HEK293 (cell line): ENCODE measurements around the gene CDC42BPA.

Experiments used
- CTCF ChIA-PET: fragments of 350-600 bp; formaldehyde crosslinking; extraction: SDS; loops from one replicate; lab custom pipeline; 2021; ENCODE audit warnings: antibody characterized with exemption; lab: Yijun Ruan, JAX
- POLR2A ChIA-PET: fragments of 300-600 bp; formaldehyde crosslinking; extraction: SDS; loops from one replicate; lab custom pipeline; 2020; ENCODE audit warnings: antibody characterized with exemption, inconsistent platforms; lab: Yijun Ruan, JAX
- H3K27ac ChIP-seq: fragments of 200-500 bp; sonication (Bioruptor generic); 2 replicates; pipeline ENCODE4 v1.5.1; 2014; ENCODE audit warnings: low read depth, low read length, control low read depth, inconsistent platforms; ENCODE audit errors: extremely low read depth
- H3K36me3 ChIP-seq, 2 experiments: fragments of 200-500 bp in 1 of 2; sonication (Bioruptor generic) in 1 of 2; 1 replicate in 1 of 2; 2 replicates in 1 of 2; pipeline ENCODE4 v1.5.1; 2014 to 2017; ENCODE audit warnings: inconsistent platforms in 2 of 2, low read length in 2 of 2; ENCODE audit not compliant: control insufficient read depth in 2 of 2, insufficient read depth in 1 of 2
- H3K4me1 ChIP-seq: fragments of 200-500 bp; sonication (Bioruptor generic); 2 replicates; pipeline ENCODE4 v1.5.1; 2014; ENCODE audit warnings: mild to moderate bottlenecking, low read length, inconsistent platforms; ENCODE audit not compliant: control insufficient read depth, insufficient read depth
- H3K4me3 ChIP-seq: 2 replicates; pipeline ENCODE4 v1.5.1; 2011; ENCODE audit warnings: low read depth, mild to moderate bottlenecking, control low read depth, low read length, moderate library complexity
- H3K9me3 ChIP-seq: fragments of 200-500 bp; sonication (Bioruptor generic); 2 replicates; pipeline ENCODE4 v1.5.1; 2014; ENCODE audit warnings: low read depth, low read length, inconsistent platforms; ENCODE audit not compliant: control insufficient read depth, insufficient read depth
- REPIN1 ChIP-seq: fragments of 450-650 bp; formaldehyde crosslinking; IDR thresholded peaks from 2 replicates; pipeline ENCODE4 v1.5.1; 2017; ENCODE audit warnings: missing biosample characterization, missing genetic modification characterization, low read depth
- YY2 ChIP-seq: fragments of 450-650 bp; formaldehyde crosslinking; IDR thresholded peaks from 2 replicates; pipeline ENCODE4 v1.5.1; 2016; ENCODE audit warnings: missing biosample characterization, missing genetic modification characterization
- ZNF155 ChIP-seq: fragments of 450-650 bp; formaldehyde crosslinking; IDR thresholded peaks from 2 replicates; pipeline ENCODE4 v1.5.1; 2016; ENCODE audit warnings: missing biosample characterization, missing genetic modification characterization
- ZNF184 ChIP-seq: fragments of 450-650 bp; IDR thresholded peaks from 2 replicates; pipeline ENCODE4 v1.5.1; 2018; ENCODE audit warnings: missing biosample characterization, mild to moderate bottlenecking, missing genetic modification characterization
- ZNF19 ChIP-seq: fragments of 450-650 bp; formaldehyde crosslinking; IDR thresholded peaks from 2 replicates; pipeline ENCODE4; 2016; ENCODE audit warnings: missing biosample characterization, missing genetic modification characterization, low read depth
- ZNF211 ChIP-seq: fragments of 450-650 bp; formaldehyde crosslinking; IDR thresholded peaks from 2 replicates; pipeline ENCODE4 v1.5.1; 2016; ENCODE audit warnings: low read depth, missing biosample characterization, missing genetic modification characterization
- ZNF354C ChIP-seq: fragments of 450-650 bp; formaldehyde crosslinking; IDR thresholded peaks from 2 replicates; pipeline ENCODE4 v1.5.1; 2016; ENCODE audit warnings: missing biosample characterization, missing genetic modification characterization, low read depth, borderline replicate concordance
- ZNF416 ChIP-seq: fragments of 450-650 bp; formaldehyde crosslinking; IDR thresholded peaks from 2 replicates; pipeline ENCODE4 v1.5.1; 2016; ENCODE audit warnings: missing biosample characterization, missing genetic modification characterization
- ZNF549 ChIP-seq: fragments of 450-650 bp; IDR thresholded peaks from 2 replicates; pipeline ENCODE4 v1.5.1; 2018; ENCODE audit warnings: missing biosample characterization, missing genetic modification characterization, mild to moderate bottlenecking, inconsistent platforms, moderate library complexity
- ZNF560 ChIP-seq: fragments of 450-650 bp; formaldehyde crosslinking; IDR thresholded peaks from 2 replicates; pipeline ENCODE4 v1.5.1; 2017; ENCODE audit warnings: missing biosample characterization, missing genetic modification characterization, borderline replicate concordance
- ZNF561 ChIP-seq: fragments of 450-650 bp; IDR thresholded peaks from 2 replicates; pipeline ENCODE4 v1.5.1; 2018; ENCODE audit warnings: missing biosample characterization, missing genetic modification characterization, borderline replicate concordance
- ZNF660 ChIP-seq: fragments of 450-650 bp; IDR thresholded peaks from 2 replicates; pipeline ENCODE4 v1.5.1; 2018; ENCODE audit warnings: missing biosample characterization, mild to moderate bottlenecking, missing genetic modification characterization
- ZNF677 ChIP-seq: fragments of 450-650 bp; IDR thresholded peaks from 2 replicates; pipeline ENCODE4 v1.5.0; 2018; ENCODE audit warnings: missing biosample characterization, mild to moderate bottlenecking, missing genetic modification characterization, moderate library complexity
- ZNF792 ChIP-seq: fragments of 450-650 bp; formaldehyde crosslinking; IDR thresholded peaks from 2 replicates; pipeline ENCODE4 v1.5.1; 2016; ENCODE audit warnings: missing biosample characterization, missing genetic modification characterization
- ZNF843 ChIP-seq: fragments of 450-650 bp; formaldehyde crosslinking; IDR thresholded peaks from 2 replicates; pipeline ENCODE4 v1.5.1; 2016; ENCODE audit warnings: missing biosample characterization, missing genetic modification characterization
- TF ChIP-seq, protein P1 (sequence below): fragments of 450-650 bp; formaldehyde crosslinking; IDR thresholded peaks from 2 replicates; pipeline ENCODE4 v1.5.1; 2017; ENCODE audit warnings: missing biosample characterization, missing genetic modification characterization
- TF ChIP-seq, protein P2 (sequence below): fragments of 450-650 bp; formaldehyde crosslinking; IDR thresholded peaks from 2 replicates; pipeline ENCODE4 v1.5.1; 2016; ENCODE audit warnings: missing biosample characterization, missing genetic modification characterization, borderline replicate concordance
- TF ChIP-seq, protein P3 (sequence below): fragments of 450-650 bp; formaldehyde crosslinking; IDR thresholded peaks from 2 replicates; pipeline ENCODE4 v1.5.1; 2016; ENCODE audit warnings: missing biosample characterization, missing genetic modification characterization
- TF ChIP-seq, protein P4 (sequence below): fragments of 450-650 bp; formaldehyde crosslinking; optimal IDR thresholded peaks from 2 replicates; pipeline ENCODE3; 2016; ENCODE audit warnings: missing biosample characterization, mild to moderate bottlenecking, missing genetic modification characterization
- TF ChIP-seq, protein P5 (sequence below): fragments of 450-650 bp; formaldehyde crosslinking; IDR thresholded peaks from 2 replicates; pipeline ENCODE4 v1.5.1; 2016; ENCODE audit warnings: missing biosample characterization, missing genetic modification characterization
- TF ChIP-seq, protein P6 (sequence below): fragments of 450-650 bp; formaldehyde crosslinking; IDR thresholded peaks from 2 replicates; pipeline ENCODE4 v1.5.1; 2016; ENCODE audit warnings: missing biosample characterization, missing genetic modification characterization

The CDC42BPA gene

DNA sequence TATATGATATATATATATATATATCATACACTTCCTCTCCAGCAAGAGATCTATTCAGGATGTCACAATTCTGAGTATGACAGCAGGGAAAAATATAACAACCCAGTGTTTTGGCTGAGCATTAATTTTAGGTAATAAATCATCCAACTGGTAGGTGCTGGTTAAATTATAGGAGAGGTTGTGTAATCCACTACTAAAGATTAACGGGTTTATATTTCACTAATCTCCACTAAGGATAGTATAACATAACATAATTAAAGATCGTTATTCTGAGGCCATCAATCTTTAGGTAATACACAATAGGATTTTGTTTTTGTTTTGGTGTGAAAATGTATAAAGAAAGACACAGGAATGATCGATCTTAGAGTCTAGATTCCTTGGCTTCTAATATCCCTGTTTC lies 276.0 kb downstream of the CDC42BPA start (continued):
- TF ChIP-seq ZNF677 (tag by site-specific recombination) (no peak), ZNF155 (no peak), ZNF843 (tag by site-specific recombination) (peak; percentile 64), ZNF560 (tag by site-specific recombination) (no peak)
- TF ChIP-seq, protein P1, sequence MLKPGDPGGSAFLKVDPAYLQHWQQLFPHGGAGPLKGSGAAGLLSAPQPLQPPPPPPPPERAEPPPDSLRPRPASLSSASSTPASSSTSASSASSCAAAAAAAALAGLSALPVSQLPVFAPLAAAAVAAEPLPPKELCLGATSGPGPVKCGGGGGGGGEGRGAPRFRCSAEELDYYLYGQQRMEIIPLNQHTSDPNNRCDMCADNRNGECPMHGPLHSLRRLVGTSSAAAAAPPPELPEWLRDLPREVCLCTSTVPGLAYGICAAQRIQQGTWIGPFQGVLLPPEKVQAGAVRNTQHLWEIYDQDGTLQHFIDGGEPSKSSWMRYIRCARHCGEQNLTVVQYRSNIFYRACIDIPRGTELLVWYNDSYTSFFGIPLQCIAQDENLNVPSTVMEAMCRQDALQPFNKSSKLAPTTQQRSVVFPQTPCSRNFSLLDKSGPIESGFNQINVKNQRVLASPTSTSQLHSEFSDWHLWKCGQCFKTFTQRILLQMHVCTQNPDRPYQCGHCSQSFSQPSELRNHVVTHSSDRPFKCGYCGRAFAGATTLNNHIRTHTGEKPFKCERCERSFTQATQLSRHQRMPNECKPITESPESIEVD, result peak; percentile 71

DNA sequence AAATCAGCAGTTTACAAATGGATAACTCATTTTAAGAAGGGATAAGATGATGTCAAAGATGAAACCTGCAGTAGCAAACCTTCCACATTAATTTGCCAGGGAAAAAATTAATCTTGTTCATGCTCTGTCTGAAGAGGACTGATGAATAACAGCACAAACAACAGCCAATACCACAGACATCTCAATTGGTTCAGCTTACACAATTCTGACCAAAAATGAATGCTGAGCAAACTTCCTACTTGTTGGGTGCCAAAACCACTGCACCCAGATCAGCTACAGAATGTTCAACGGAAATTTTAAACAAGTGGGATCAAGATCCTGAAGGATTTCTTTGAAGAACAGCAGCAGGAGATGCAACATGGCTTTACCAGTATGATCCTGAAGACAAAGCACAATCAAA lies 279.9 kb downstream of the CDC42BPA start:
- Histone ChIP-seq H3K36me3 (peaks cover 0 to 7% of the 10 kb centered on the region in 2 experiments; a peak in 1 of 3 replicates), H3K9me3 (no peaks in the 10 kb centered on the region), H3K4me1 (no peaks in the 10 kb centered on the region), H3K4me3 (no peak overlapping the region), H3K27ac (no peak overlapping the region)
- ChIA-PET CTCF (no interaction called here), POLR2A (no interaction called here)
- TF ChIP-seq ZNF211 (tag by site-specific recombination) (no peak), ZNF549 (tag by site-specific recombination) (no peak), ZNF792 (tag by site-specific recombination) (no peak), REPIN1 (no peak), YY2 (tag by site-specific recombination) (no peak), ZNF660 (tag by site-specific recombination) (no peak)
- TF ChIP-seq, protein P2, sequence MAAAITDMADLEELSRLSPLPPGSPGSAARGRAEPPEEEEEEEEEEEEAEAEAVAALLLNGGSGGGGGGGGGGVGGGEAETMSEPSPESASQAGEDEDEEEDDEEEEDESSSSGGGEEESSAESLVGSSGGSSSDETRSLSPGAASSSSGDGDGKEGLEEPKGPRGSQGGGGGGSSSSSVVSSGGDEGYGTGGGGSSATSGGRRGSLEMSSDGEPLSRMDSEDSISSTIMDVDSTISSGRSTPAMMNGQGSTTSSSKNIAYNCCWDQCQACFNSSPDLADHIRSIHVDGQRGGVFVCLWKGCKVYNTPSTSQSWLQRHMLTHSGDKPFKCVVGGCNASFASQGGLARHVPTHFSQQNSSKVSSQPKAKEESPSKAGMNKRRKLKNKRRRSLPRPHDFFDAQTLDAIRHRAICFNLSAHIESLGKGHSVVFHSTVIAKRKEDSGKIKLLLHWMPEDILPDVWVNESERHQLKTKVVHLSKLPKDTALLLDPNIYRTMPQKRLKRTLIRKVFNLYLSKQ, result no peak
- TF ChIP-seq, protein P3, sequence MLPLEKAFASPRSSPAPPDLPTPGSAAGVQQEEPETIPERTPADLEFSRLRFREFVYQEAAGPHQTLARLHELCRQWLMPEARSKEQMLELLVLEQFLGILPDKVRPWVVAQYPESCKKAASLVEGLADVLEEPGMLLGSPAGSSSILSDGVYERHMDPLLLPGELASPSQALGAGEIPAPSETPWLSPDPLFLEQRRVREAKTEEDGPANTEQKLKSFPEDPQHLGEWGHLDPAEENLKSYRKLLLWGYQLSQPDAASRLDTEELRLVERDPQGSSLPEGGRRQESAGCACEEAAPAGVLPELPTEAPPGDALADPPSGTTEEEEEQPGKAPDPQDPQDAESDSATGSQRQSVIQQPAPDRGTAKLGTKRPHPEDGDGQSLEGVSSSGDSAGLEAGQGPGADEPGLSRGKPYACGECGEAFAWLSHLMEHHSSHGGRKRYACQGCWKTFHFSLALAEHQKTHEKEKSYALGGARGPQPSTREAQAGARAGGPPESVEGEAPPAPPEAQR, result no peak
- TF ChIP-seq, protein P4, sequence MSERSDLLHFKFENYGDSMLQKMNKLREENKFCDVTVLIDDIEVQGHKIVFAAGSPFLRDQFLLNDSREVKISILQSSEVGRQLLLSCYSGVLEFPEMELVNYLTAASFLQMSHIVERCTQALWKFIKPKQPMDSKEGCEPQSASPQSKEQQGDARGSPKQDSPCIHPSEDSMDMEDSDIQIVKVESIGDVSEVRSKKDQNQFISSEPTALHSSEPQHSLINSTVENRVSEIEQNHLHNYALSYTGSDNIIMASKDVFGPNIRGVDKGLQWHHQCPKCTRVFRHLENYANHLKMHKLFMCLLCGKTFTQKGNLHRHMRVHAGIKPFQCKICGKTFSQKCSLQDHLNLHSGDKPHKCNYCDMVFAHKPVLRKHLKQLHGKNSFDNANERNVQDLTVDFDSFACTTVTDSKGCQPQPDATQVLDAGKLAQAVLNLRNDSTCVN (tag by site-specific recombination), result no peak

DNA sequence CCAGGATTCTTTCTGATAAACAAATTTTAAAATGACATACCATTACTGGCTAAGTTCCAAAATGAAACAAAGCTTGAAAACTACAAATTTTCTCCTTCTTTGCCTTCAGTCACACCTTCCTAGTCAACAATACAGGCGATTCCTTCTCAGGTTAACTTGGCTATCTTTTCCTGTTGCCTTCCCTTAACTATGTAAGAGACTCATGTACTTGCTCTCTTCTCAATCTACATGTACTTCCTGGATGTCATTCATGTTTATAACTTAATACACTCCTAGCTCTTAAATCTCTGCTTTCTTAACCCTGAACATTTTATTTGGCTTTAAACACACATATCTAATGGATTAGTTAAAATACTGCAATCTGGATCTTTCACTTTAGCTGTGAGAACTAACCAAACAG lies 281.2 kb downstream of the CDC42BPA start:
- peaks cover 0 to 13% of the 10 kb centered on the region in 2 experiments; a peak in 1 of 3 replicates for H3K36me3 ChIP-seq
- H3K9me3 ChIP-seq, result no peaks in the 10 kb centered on the region
- H3K4me3 ChIP-seq, result no peak overlapping the region
- ChIA-PET CTCF (interaction anchor here (0.8 kb wide), 1 partner anchor 411 kb away, joined by 3 read pairs; no protein-coding TSS in a partner anchor), POLR2A (no interaction called here)
- H3K4me1 ChIP-seq, result no peaks in the 10 kb centered on the region
- H3K27ac ChIP-seq, result no peak overlapping the region
- TF ChIP-seq ZNF561 (no peak), ZNF354C (tag by site-specific recombination) (no peak), ZNF184 (tag by site-specific recombination) (no peak), ZNF792 (tag by site-specific recombination) (no peak), ZNF19 (no peak), ZNF416 (tag by site-specific recombination) (no peak)
- TF ChIP-seq, protein P5, sequence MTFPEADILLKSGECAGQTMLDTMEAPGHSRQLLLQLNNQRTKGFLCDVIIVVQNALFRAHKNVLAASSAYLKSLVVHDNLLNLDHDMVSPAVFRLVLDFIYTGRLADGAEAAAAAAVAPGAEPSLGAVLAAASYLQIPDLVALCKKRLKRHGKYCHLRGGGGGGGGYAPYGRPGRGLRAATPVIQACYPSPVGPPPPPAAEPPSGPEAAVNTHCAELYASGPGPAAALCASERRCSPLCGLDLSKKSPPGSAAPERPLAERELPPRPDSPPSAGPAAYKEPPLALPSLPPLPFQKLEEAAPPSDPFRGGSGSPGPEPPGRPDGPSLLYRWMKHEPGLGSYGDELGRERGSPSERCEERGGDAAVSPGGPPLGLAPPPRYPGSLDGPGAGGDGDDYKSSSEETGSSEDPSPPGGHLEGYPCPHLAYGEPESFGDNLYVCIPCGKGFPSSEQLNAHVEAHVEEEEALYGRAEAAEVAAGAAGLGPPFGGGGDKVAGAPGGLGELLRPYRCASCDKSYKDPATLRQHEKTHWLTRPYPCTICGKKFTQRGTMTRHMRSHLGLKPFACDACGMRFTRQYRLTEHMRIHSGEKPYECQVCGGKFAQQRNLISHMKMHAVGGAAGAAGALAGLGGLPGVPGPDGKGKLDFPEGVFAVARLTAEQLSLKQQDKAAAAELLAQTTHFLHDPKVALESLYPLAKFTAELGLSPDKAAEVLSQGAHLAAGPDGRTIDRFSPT (tag by site-specific recombination), result no peak
- TF ChIP-seq, protein P6, sequence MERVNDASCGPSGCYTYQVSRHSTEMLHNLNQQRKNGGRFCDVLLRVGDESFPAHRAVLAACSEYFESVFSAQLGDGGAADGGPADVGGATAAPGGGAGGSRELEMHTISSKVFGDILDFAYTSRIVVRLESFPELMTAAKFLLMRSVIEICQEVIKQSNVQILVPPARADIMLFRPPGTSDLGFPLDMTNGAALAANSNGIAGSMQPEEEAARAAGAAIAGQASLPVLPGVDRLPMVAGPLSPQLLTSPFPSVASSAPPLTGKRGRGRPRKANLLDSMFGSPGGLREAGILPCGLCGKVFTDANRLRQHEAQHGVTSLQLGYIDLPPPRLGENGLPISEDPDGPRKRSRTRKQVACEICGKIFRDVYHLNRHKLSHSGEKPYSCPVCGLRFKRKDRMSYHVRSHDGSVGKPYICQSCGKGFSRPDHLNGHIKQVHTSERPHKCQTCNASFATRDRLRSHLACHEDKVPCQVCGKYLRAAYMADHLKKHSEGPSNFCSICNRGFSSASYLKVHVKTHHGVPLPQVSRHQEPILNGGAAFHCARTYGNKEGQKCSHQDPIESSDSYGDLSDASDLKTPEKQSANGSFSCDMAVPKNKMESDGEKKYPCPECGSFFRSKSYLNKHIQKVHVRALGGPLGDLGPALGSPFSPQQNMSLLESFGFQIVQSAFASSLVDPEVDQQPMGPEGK (tag by site-specific recombination), result no peak
- TF ChIP-seq, all 188 proteins: peak for 0
